WTC11 (cell line): Measurements from ENCODE around the gene LMCD1. TPM values are rescaled to one million over a fixed set of nuclear protein-coding genes. Genes with fewer than 3 reads are reported as not detected.

Experiments
- ATAC-seq: fragments of 200-7000 bp; cut with Tn5 transposase; 2 replicates; pipeline ENCODE4 v1.10.0; 2021; ENCODE audit warnings: mild to moderate bottlenecking, moderate library complexity
- CTCF ChIA-PET: fragments of 300-600 bp; sonication (Branson Sonifier 250); formaldehyde crosslinking; loops from one replicate; lab custom pipeline; 2021; ENCODE audit warnings: antibody characterized with exemption; lab: Charles Lee
- POLR2A ChIA-PET: fragments of 350-600 bp; sonication (Branson Sonifier 250); formaldehyde crosslinking; loops from one replicate; lab custom pipeline; 2021; ENCODE audit warnings: antibody characterized with exemption; lab: Charles Lee
- DNase-seq: peaks from one replicate; pipeline ENCODE4 v3.0.0; 2021; ENCODE audit warnings: low spot score
- H3K27ac Mint-ChIP-seq: 2 replicates; pipeline ENCODE4 v1.8.0; 2021; ENCODE audit warnings: mixed read lengths
- H3K27me3 Mint-ChIP-seq: 2 replicates; pipeline ENCODE4 v1.8.0; 2021; ENCODE audit warnings: low read depth, mild to moderate bottlenecking, moderate library complexity, mixed read lengths
- H3K36me3 Mint-ChIP-seq: 2 replicates; pipeline ENCODE4 v1.8.0; 2021; ENCODE audit warnings: mixed read lengths
- H3K4me1 Mint-ChIP-seq: 2 replicates; pipeline ENCODE4 v1.8.0; 2022; ENCODE audit warnings: mixed read lengths
- H3K4me3 Mint-ChIP-seq: 2 replicates; pipeline ENCODE4 v1.8.0; 2021; ENCODE audit warnings: mild to moderate bottlenecking, moderate library complexity, mixed read lengths
- H3K9me3 Mint-ChIP-seq: 2 replicates; pipeline ENCODE4 v1.8.0; 2021; ENCODE audit warnings: mixed read lengths
- AFF4 ChIP-seq: sonication (generic); formaldehyde crosslinking; IDR thresholded peaks from 2 replicates; pipeline ENCODE4 v1.8.1; 2023; ENCODE audit warnings: mild to moderate bottlenecking, missing genetic modification reagents, borderline replicate concordance
- ATF1 ChIP-seq: sonication (generic); formaldehyde crosslinking; IDR thresholded peaks from 2 replicates; pipeline ENCODE4 v1.8.1; 2023; ENCODE audit warnings: mild to moderate bottlenecking, moderate library complexity, missing genetic modification reagents
- ATF6 ChIP-seq: sonication (generic); formaldehyde crosslinking; IDR thresholded peaks from 2 replicates; pipeline ENCODE4 v1.8.1; 2023; ENCODE audit warnings: mild to moderate bottlenecking, missing genetic modification reagents
- E2F1 ChIP-seq: sonication (generic); formaldehyde crosslinking; IDR thresholded peaks from 2 replicates; pipeline ENCODE4 v1.8.0; 2022; ENCODE audit warnings: mild to moderate bottlenecking, missing genetic modification reagents
- ELF4 ChIP-seq: sonication (generic); formaldehyde crosslinking; IDR thresholded peaks from 2 replicates; pipeline ENCODE4 v1.8.1; 2022; ENCODE audit warnings: low read depth, mild to moderate bottlenecking, moderate library complexity, missing genetic modification reagents
- HMGA2 ChIP-seq: fragments of 250-450 bp; sonication (Bioruptor Pico); IDR thresholded peaks from 2 replicates; pipeline ENCODE4 v1.4.0; 2021; ENCODE audit warnings: mild to moderate bottlenecking, moderate library complexity
- JUN ChIP-seq: sonication (generic); formaldehyde crosslinking; IDR thresholded peaks from 2 replicates; pipeline ENCODE4 v1.8.0; 2023; ENCODE audit warnings: mild to moderate bottlenecking, missing genetic modification reagents
- NR1H2 ChIP-seq: sonication (generic); formaldehyde crosslinking; IDR thresholded peaks from 2 replicates; pipeline ENCODE4 v1.9.0; 2021; ENCODE audit warnings: mild to moderate bottlenecking, moderate library complexity, missing genetic modification reagents
- NR3C1 ChIP-seq: sonication (generic); formaldehyde crosslinking; conservative IDR thresholded peaks from 2 replicates; pipeline ENCODE4 v1.8.1; 2023; ENCODE audit warnings: low read depth, mild to moderate bottlenecking, missing genetic modification reagents
- PRRX2 ChIP-seq: fragments of 250-450 bp; sonication (Bioruptor Pico); IDR thresholded peaks from 2 replicates; pipeline ENCODE4 v1.8.0; 2021; ENCODE audit warnings: mild to moderate bottlenecking
- SMAD3 ChIP-seq: sonication (generic); formaldehyde crosslinking; IDR thresholded peaks from 2 replicates; pipeline ENCODE4 v1.8.0; 2022; ENCODE audit warnings: missing genetic modification reagents, mild to moderate bottlenecking, borderline replicate concordance
- SP1 ChIP-seq: sonication (generic); formaldehyde crosslinking; conservative IDR thresholded peaks from 2 replicates; pipeline ENCODE4 v1.8.1; 2022; ENCODE audit warnings: missing genetic modification reagents
- USF2 ChIP-seq: sonication (generic); formaldehyde crosslinking; IDR thresholded peaks from 2 replicates; pipeline ENCODE4 v1.8.1; 2023; ENCODE audit warnings: mild to moderate bottlenecking, missing genetic modification reagents, moderate library complexity
- ZBTB43 ChIP-seq: sonication (generic); formaldehyde crosslinking; IDR thresholded peaks from 2 replicates; pipeline ENCODE4 v1.8.1; 2023; ENCODE audit warnings: mild to moderate bottlenecking, missing genetic modification reagents
- ZNF121 ChIP-seq: sonication (generic); formaldehyde crosslinking; IDR thresholded peaks from 2 replicates; pipeline ENCODE4 v1.8.0; 2023; ENCODE audit warnings: missing genetic modification reagents
- ZNF671 ChIP-seq: fragments of 250-450 bp; sonication (Bioruptor Pico); IDR thresholded peaks from 2 replicates; pipeline ENCODE4 v1.8.0; 2021; ENCODE audit warnings: mild to moderate bottlenecking
- total RNA-seq: library from RNA; stranded (reverse); gene quantifications from 3 replicates; pipeline ENCODE4 v1.2.3, GENCODE V29; 2021
- TF ChIP-seq, protein P1 (sequence below): sonication (generic); formaldehyde crosslinking; IDR thresholded peaks from 2 replicates; pipeline ENCODE4 v1.8.1; 2022; ENCODE audit warnings: low read depth, mild to moderate bottlenecking, moderate library complexity, missing genetic modification reagents, borderline replicate concordance
- TF ChIP-seq, protein P2 (sequence below): fragments of 200-600 bp; IDR thresholded peaks from 2 replicates; pipeline ENCODE4 v1.8.0; 2022; ENCODE audit warnings: antibody characterized with exemption
- TF ChIP-seq, protein P3 (sequence below): fragments of 250-450 bp; sonication (Bioruptor Pico); IDR thresholded peaks from 2 replicates; pipeline ENCODE4 v1.9.0; 2021; ENCODE audit warnings: moderate library complexity, mild to moderate bottlenecking, inconsistent platforms, borderline replicate concordance
- TF ChIP-seq, protein P4 (sequence below): sonication (generic); formaldehyde crosslinking; IDR thresholded peaks from 2 replicates; pipeline ENCODE4 v1.8.0; 2023; ENCODE audit warnings: mild to moderate bottlenecking, missing genetic modification reagents

Gene LMCD1
- total RNA-seq, 1 experiment from 2014 or later: 12.5 TPM

DNA sequence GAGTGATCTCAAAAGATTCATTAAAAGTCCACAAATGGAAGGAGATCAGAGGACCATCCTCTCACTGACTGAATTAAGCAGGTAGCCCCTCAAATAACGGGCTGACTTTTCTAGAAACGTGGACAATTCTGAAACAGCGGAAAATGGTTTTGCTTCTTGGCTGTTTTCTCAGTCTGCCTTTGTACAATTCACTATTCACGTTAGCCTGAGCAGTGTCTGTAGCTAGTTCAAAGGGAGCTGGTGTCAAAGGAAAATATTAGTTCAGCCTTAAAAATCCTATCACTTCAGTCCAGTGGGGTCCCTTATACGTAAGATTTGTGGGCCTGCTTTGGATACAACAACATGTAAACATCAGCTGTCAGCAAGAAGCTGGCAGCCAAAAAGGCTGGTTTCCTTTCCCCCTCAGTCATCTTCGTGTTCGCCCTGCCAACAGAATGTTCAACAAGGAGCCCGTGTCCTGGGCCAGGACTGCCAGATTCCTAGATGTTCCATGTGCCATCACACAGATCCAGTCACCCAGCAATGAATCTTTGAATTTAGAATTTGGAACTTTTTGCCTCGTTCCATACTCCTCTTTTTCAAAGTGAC lies 19.3 kb downstream of the LMCD1 start:
- peaks cover 12% of the 10 kb centered on the region for H3K9me3 Mint-ChIP-seq
- no peaks in the 10 kb centered on the region for H3K27me3 Mint-ChIP-seq
- H3K4me1 Mint-ChIP-seq: peaks cover 31% of the 10 kb centered on the region
- DNase-seq (no peak), ATAC-seq (no peak)
- no peak overlapping the region for H3K4me3 Mint-ChIP-seq
- no peak for TF ChIP-seq ATF6
- TF ChIP-seq, protein P1, sequence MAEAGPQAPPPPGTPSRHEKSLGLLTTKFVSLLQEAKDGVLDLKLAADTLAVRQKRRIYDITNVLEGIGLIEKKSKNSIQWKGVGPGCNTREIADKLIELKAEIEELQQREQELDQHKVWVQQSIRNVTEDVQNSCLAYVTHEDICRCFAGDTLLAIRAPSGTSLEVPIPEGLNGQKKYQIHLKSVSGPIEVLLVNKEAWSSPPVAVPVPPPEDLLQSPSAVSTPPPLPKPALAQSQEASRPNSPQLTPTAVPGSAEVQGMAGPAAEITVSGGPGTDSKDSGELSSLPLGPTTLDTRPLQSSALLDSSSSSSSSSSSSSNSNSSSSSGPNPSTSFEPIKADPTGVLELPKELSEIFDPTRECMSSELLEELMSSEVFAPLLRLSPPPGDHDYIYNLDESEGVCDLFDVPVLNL: no peak
- no peak for TF ChIP-seq NR1H2 (CRISPR knock-in tag)
- TF ChIP-seq, protein P2, sequence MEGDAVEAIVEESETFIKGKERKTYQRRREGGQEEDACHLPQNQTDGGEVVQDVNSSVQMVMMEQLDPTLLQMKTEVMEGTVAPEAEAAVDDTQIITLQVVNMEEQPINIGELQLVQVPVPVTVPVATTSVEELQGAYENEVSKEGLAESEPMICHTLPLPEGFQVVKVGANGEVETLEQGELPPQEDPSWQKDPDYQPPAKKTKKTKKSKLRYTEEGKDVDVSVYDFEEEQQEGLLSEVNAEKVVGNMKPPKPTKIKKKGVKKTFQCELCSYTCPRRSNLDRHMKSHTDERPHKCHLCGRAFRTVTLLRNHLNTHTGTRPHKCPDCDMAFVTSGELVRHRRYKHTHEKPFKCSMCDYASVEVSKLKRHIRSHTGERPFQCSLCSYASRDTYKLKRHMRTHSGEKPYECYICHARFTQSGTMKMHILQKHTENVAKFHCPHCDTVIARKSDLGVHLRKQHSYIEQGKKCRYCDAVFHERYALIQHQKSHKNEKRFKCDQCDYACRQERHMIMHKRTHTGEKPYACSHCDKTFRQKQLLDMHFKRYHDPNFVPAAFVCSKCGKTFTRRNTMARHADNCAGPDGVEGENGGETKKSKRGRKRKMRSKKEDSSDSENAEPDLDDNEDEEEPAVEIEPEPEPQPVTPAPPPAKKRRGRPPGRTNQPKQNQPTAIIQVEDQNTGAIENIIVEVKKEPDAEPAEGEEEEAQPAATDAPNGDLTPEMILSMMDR: no peak
- no peak for TF ChIP-seq PRRX2 (CRISPR knock-in tag)
- TF ChIP-seq ATF1 (CRISPR knock-in tag): no peak
- TF ChIP-seq ZNF671 (CRISPR knock-in tag): no peak
- TF ChIP-seq, protein P3, sequence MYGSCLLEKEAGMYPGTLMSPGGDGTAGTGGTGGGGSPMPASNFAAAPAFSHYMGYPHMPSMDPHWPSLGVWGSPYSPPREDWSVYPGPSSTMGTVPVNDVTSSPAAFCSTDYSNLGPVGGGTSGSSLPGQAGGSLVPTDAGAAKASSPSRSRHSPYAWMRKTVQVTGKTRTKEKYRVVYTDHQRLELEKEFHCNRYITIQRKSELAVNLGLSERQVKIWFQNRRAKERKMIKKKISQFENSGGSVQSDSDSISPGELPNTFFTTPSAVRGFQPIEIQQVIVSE: no peak
- TF ChIP-seq, all 79 proteins: peak for 0
- Mint-ChIP-seq H3K27ac (no peak overlapping the region), H3K36me3 (peaks cover 8% of the 10 kb centered on the region)
- CTCF ChIA-PET: no interaction called here
- POLR2A ChIA-PET: no interaction called here

GRCh38 chr3:8523041-8523440 lies 21.4 kb downstream of the LMCD1 start:
- ATAC-seq: no peak
- POLR2A ChIA-PET: no interaction called here
- TF ChIP-seq ELF4: no peak
- TF ChIP-seq SP1 (CRISPR knock-in tag): no peak
- no peak for TF ChIP-seq SMAD3 (CRISPR knock-in tag)
- TF ChIP-seq ZBTB43 (CRISPR knock-in tag): no peak
- no peak for TF ChIP-seq ZNF121 (CRISPR knock-in tag)
- no peak for TF ChIP-seq HMGA2 (CRISPR knock-in tag)
- no peak for TF ChIP-seq USF2
- TF ChIP-seq NR3C1 (CRISPR knock-in tag): no peak
- TF ChIP-seq, protein P4, sequence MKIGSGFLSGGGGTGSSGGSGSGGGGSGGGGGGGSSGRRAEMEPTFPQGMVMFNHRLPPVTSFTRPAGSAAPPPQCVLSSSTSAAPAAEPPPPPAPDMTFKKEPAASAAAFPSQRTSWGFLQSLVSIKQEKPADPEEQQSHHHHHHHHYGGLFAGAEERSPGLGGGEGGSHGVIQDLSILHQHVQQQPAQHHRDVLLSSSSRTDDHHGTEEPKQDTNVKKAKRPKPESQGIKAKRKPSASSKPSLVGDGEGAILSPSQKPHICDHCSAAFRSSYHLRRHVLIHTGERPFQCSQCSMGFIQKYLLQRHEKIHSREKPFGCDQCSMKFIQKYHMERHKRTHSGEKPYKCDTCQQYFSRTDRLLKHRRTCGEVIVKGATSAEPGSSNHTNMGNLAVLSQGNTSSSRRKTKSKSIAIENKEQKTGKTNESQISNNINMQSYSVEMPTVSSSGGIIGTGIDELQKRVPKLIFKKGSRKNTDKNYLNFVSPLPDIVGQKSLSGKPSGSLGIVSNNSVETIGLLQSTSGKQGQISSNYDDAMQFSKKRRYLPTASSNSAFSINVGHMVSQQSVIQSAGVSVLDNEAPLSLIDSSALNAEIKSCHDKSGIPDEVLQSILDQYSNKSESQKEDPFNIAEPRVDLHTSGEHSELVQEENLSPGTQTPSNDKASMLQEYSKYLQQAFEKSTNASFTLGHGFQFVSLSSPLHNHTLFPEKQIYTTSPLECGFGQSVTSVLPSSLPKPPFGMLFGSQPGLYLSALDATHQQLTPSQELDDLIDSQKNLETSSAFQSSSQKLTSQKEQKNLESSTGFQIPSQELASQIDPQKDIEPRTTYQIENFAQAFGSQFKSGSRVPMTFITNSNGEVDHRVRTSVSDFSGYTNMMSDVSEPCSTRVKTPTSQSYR (CRISPR knock-in tag): no peak
- TF ChIP-seq AFF4 (CRISPR knock-in tag): no peak
- TF ChIP-seq E2F1 (CRISPR knock-in tag): no peak
- no peak for TF ChIP-seq JUN (CRISPR knock-in tag)

More at GRCh38 chr3:8523041-8523440, 21.4 kb downstream of the LMCD1 start:
- H3K9me3 Mint-ChIP-seq: peaks cover 12% of the 10 kb centered on the region
- peaks cover 6% of the 10 kb centered on the region for H3K36me3 Mint-ChIP-seq
- H3K4me3 Mint-ChIP-seq: no peak overlapping the region
- H3K27ac Mint-ChIP-seq: no peak overlapping the region
- peaks cover 26% of the 10 kb centered on the region for H3K4me1 Mint-ChIP-seq
- no peak for DNase-seq
- no peaks in the 10 kb centered on the region for H3K27me3 Mint-ChIP-seq
- CTCF ChIA-PET: no interaction called here
